ENCODE data around the gene EPB41L4A.

DNA sequence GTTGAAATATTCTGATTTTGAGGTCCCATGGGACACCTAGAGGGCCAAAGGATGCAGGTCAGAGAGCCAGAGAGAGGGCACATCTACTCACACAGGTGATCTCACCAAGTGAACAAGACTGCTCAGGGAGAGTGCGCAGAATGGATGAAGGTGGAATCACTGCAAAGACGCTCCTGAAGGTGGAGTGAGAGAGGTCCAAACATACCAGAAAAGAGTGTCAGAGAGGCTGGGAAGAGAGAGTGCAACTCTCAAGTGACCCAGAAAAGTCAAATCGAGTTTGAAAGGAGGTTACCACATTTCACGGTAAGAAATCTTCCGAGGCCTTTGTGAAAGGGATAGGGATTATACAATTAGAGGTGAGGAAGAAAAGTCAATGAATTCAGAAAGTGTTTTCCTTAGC, 173.4 kb downstream of the EPB41L4A start:
- TF ChIP-seq, protein P1, sequence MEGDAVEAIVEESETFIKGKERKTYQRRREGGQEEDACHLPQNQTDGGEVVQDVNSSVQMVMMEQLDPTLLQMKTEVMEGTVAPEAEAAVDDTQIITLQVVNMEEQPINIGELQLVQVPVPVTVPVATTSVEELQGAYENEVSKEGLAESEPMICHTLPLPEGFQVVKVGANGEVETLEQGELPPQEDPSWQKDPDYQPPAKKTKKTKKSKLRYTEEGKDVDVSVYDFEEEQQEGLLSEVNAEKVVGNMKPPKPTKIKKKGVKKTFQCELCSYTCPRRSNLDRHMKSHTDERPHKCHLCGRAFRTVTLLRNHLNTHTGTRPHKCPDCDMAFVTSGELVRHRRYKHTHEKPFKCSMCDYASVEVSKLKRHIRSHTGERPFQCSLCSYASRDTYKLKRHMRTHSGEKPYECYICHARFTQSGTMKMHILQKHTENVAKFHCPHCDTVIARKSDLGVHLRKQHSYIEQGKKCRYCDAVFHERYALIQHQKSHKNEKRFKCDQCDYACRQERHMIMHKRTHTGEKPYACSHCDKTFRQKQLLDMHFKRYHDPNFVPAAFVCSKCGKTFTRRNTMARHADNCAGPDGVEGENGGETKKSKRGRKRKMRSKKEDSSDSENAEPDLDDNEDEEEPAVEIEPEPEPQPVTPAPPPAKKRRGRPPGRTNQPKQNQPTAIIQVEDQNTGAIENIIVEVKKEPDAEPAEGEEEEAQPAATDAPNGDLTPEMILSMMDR (IDR thresholded peaks at IDR 0.05), result no peak
- no peak for TF ChIP-seq POLR2A (IDR thresholded peaks at IDR 0.05)

Data from body of pancreas (tissue), 4 donors.